ENCODE measurements around the gene NEUROD4. TPM values are rescaled to one million over a fixed set of nuclear protein-coding genes. Genes with fewer than 3 reads are reported as not detected.

The NEUROD4 gene
- total RNA-seq, 1 experiment from 2014 or later, result not detected

DNA sequence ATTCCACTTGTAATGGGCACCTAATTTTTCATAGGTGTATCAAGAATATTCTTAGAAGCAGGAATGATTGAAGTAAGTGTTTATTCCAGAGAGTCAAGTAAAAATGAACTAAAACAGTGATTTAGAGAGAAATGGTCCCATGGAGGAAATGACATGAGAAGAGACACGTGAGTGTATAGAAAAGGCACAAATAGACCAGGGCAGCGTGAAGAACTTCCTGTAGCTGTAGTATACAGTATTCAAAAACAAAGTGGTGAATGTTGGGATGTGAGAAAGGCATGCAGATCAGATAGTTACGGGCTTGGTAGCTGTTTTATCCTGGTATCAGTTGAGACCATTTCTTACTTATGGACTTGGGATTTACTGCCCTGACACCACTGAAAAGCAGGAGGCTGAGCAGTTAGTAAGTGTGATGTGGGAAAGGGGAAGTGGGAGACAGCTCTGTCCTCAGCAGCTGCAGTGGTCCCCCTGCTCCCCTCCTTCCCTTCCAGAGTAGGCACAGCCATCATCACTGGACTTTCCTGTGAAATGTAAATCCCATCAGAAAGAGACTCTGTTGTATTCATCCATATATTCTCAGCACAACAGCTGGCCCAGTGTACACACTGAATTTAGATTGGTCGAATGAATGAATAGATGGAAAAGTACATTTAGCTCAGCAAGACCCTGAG is 18.4 kb upstream of the NEUROD4 start (continued):
- TF ChIP-seq, protein P1, sequence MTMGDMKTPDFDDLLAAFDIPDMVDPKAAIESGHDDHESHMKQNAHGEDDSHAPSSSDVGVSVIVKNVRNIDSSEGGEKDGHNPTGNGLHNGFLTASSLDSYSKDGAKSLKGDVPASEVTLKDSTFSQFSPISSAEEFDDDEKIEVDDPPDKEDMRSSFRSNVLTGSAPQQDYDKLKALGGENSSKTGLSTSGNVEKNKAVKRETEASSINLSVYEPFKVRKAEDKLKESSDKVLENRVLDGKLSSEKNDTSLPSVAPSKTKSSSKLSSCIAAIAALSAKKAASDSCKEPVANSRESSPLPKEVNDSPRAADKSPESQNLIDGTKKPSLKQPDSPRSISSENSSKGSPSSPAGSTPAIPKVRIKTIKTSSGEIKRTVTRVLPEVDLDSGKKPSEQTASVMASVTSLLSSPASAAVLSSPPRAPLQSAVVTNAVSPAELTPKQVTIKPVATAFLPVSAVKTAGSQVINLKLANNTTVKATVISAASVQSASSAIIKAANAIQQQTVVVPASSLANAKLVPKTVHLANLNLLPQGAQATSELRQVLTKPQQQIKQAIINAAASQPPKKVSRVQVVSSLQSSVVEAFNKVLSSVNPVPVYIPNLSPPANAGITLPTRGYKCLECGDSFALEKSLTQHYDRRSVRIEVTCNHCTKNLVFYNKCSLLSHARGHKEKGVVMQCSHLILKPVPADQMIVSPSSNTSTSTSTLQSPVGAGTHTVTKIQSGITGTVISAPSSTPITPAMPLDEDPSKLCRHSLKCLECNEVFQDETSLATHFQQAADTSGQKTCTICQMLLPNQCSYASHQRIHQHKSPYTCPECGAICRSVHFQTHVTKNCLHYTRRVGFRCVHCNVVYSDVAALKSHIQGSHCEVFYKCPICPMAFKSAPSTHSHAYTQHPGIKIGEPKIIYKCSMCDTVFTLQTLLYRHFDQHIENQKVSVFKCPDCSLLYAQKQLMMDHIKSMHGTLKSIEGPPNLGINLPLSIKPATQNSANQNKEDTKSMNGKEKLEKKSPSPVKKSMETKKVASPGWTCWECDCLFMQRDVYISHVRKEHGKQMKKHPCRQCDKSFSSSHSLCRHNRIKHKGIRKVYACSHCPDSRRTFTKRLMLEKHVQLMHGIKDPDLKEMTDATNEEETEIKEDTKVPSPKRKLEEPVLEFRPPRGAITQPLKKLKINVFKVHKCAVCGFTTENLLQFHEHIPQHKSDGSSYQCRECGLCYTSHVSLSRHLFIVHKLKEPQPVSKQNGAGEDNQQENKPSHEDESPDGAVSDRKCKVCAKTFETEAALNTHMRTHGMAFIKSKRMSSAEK (CRISPR knock-in tag; IDR thresholded peaks at IDR 0.05; ENCODE audit: borderline replicate concordance), result no peak

DNA sequence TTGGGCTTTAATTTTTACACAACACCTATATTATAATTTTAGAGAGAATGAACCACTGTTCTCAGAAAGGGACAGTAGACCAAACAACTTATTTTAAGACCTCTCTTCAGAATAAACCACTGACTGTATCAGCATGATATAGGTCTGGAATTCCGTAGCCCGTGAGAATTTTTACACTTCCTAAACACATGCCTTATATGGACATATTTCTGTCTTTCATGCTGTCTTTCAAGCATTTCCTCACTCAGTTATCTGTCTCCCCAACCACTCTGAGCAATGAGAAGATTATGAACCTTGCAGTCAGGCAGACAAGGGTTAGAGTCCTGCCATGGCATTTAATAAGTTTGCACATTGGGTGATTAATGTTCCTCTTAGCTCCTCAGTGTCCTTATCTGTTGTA is 17.4 kb upstream of the NEUROD4 start:
- Mint-ChIP-seq H3K27me3 (ENCODE audit: low read depth) (no peaks in the 10 kb centered on the region), H3K4me3 (no peak overlapping the region), H3K9me3 (peaks cover 12% of the 10 kb centered on the region), H3K4me1 (peaks cover 32% of the 10 kb centered on the region), H3K36me3 (no peaks in the 10 kb centered on the region), H3K27ac (no peak overlapping the region)
- ChIA-PET CTCF (interaction anchor here (1.0 to 2.2 kb wide), 3 partner anchors 10 to 70 kb away, joined by 3 to 8 read pairs (median 4); no protein-coding TSS in a partner anchor), POLR2A (no interaction called here)
- ATAC-seq (no peak), DNase-seq (ENCODE audit: low spot score) (no peak)
- TF ChIP-seq ZNF416 (CRISPR knock-in tag; IDR thresholded peaks at IDR 0.05), result no peak
- TF ChIP-seq, protein P1 (CRISPR knock-in tag; IDR thresholded peaks at IDR 0.05; ENCODE audit: borderline replicate concordance), result no peak
- no peak for TF ChIP-seq GABPB1 (CRISPR knock-in tag; IDR thresholded peaks at IDR 0.05)
- TF ChIP-seq, protein P2, sequence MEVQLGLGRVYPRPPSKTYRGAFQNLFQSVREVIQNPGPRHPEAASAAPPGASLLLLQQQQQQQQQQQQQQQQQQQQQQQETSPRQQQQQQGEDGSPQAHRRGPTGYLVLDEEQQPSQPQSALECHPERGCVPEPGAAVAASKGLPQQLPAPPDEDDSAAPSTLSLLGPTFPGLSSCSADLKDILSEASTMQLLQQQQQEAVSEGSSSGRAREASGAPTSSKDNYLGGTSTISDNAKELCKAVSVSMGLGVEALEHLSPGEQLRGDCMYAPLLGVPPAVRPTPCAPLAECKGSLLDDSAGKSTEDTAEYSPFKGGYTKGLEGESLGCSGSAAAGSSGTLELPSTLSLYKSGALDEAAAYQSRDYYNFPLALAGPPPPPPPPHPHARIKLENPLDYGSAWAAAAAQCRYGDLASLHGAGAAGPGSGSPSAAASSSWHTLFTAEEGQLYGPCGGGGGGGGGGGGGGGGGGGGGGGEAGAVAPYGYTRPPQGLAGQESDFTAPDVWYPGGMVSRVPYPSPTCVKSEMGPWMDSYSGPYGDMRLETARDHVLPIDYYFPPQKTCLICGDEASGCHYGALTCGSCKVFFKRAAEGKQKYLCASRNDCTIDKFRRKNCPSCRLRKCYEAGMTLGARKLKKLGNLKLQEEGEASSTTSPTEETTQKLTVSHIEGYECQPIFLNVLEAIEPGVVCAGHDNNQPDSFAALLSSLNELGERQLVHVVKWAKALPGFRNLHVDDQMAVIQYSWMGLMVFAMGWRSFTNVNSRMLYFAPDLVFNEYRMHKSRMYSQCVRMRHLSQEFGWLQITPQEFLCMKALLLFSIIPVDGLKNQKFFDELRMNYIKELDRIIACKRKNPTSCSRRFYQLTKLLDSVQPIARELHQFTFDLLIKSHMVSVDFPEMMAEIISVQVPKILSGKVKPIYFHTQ (CRISPR knock-in tag; IDR thresholded peaks at IDR 0.05), result no peak
- TF ChIP-seq, protein P3, sequence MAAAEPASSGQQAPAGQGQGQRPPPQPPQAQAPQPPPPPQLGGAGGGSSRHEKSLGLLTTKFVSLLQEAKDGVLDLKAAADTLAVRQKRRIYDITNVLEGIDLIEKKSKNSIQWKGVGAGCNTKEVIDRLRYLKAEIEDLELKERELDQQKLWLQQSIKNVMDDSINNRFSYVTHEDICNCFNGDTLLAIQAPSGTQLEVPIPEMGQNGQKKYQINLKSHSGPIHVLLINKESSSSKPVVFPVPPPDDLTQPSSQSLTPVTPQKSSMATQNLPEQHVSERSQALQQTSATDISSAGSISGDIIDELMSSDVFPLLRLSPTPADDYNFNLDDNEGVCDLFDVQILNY (CRISPR knock-in tag; IDR thresholded peaks at IDR 0.05), result no peak
- TF ChIP-seq FOXJ3 (CRISPR knock-in tag; IDR thresholded peaks at IDR 0.05; ENCODE audit: borderline replicate concordance), result no peak
- no peak for TF ChIP-seq RORB (CRISPR knock-in tag; IDR thresholded peaks at IDR 0.05)
- no peak for TF ChIP-seq PRRX2 (CRISPR knock-in tag; IDR thresholded peaks at IDR 0.05)

DNA sequence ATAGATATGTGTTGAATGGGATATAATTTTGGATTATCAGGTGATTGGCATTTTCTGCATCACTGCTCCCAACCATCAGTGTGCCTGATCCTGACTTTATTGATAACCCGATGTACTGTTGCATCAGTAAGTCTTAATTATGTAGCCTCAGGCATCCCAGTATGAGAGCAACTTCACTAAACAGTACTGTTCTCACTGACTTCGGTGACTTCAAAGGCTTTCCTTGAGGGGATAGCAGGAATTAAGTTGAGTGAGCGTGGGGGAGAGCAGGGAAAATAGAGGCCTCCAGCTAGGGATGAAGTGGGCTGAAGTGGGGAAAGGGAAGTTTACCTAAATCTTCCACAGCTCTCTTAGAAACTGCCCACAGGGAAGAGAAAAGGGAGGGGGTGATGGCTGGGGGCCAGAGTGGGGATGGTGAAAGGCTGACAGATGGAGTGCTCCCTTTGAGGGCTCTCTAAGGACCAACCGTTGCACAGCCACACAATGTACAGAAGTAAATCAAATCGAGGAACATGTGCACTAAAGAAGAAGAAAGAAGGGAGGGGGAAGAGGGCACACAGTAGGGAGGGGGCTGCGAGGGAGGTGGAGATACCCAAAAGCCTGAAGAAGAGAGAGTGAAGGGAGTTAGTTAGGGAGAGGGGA is 10.7 kb upstream of the NEUROD4 start:
- no peak for DNase-seq (ENCODE audit: low spot score)
- Mint-ChIP-seq H3K4me3 (no peak overlapping the region), H3K36me3 (peaks cover 16% of the 10 kb centered on the region), H3K27me3 (ENCODE audit: low read depth) (peaks cover 7% of the 10 kb centered on the region; the same call in 1 of the 2 replicates), H3K27ac (no peak overlapping the region), H3K4me1 (peaks cover 15% of the 10 kb centered on the region), H3K9me3 (peaks cover 34% of the 10 kb centered on the region)
- POLR2A ChIA-PET, result no interaction called here
- no peak for ATAC-seq
- CTCF ChIA-PET, result interaction anchor here (0.7 to 3.3 kb wide), 6 partner anchors 11 to 63 kb away, joined by 3 to 18 read pairs (median 4); no protein-coding TSS in a partner anchor
- no peak for TF ChIP-seq FOXP1 (CRISPR knock-in tag; IDR thresholded peaks at IDR 0.05; ENCODE audit: borderline replicate concordance)
- TF ChIP-seq ZBTB21 (CRISPR knock-in tag; IDR thresholded peaks at IDR 0.05; ENCODE audit: borderline replicate concordance), result no peak
- no peak for TF ChIP-seq ESRRA (CRISPR knock-in tag; IDR thresholded peaks at IDR 0.05; ENCODE audit: borderline replicate concordance)
- TF ChIP-seq, protein P4, sequence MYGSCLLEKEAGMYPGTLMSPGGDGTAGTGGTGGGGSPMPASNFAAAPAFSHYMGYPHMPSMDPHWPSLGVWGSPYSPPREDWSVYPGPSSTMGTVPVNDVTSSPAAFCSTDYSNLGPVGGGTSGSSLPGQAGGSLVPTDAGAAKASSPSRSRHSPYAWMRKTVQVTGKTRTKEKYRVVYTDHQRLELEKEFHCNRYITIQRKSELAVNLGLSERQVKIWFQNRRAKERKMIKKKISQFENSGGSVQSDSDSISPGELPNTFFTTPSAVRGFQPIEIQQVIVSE (CRISPR knock-in tag; IDR thresholded peaks at IDR 0.05; ENCODE audit: borderline replicate concordance), result no peak
- no peak for TF ChIP-seq ZNF416 (CRISPR knock-in tag; IDR thresholded peaks at IDR 0.05)
- no peak for TF ChIP-seq TCF7 (CRISPR knock-in tag; IDR thresholded peaks at IDR 0.05; ENCODE audit: low read depth)
- no peak for TF ChIP-seq SP1 (CRISPR knock-in tag; conservative IDR thresholded peaks at IDR 0.05)
- TF ChIP-seq ZNF121 (CRISPR knock-in tag; IDR thresholded peaks at IDR 0.05), result no peak
- no peak for TF ChIP-seq IRF2 (CRISPR knock-in tag; IDR thresholded peaks at IDR 0.05; ENCODE audit: borderline replicate concordance, low read depth)
- TF ChIP-seq, protein P5, sequence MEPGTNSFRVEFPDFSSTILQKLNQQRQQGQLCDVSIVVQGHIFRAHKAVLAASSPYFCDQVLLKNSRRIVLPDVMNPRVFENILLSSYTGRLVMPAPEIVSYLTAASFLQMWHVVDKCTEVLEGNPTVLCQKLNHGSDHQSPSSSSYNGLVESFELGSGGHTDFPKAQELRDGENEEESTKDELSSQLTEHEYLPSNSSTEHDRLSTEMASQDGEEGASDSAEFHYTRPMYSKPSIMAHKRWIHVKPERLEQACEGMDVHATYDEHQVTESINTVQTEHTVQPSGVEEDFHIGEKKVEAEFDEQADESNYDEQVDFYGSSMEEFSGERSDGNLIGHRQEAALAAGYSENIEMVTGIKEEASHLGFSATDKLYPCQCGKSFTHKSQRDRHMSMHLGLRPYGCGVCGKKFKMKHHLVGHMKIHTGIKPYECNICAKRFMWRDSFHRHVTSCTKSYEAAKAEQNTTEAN (CRISPR knock-in tag; IDR thresholded peaks at IDR 0.05), result no peak
